ENCODE results near the gene FRMPD4.

Gene FRMPD4

GRCh38 chrX:12685541-12685940 lies 547.3 kb downstream of the FRMPD4 start:
- FAIRE-seq: peak; percentile 48

GRCh38 chrX:12686331-12686730 lies 548.1 kb downstream of the FRMPD4 start:
- FAIRE-seq: no peak

- no peak for FAIRE-seq
These were observed 552.4 kb downstream of the FRMPD4 start for GRCh38 chrX:12690646-12691045.

GRCh38 chrX:12693754-12694153 lies 555.5 kb downstream of the FRMPD4 start:
- FAIRE-seq: no peak

- no peak for FAIRE-seq
These were observed 562.5 kb downstream of the FRMPD4 start for GRCh38 chrX:12700745-12701144.

- FAIRE-seq: no peak
These were observed 563.4 kb downstream of the FRMPD4 start for GRCh38 chrX:12701628-12702027.

- no peak for FAIRE-seq
These were observed 564.3 kb downstream of the FRMPD4 start for GRCh38 chrX:12702509-12703091.

GRCh38 chrX:12704706-12705105 lies 566.4 kb downstream of the FRMPD4 start:
- no peak for FAIRE-seq

- no peak for FAIRE-seq
These were observed 570.8 kb downstream of the FRMPD4 start for GRCh38 chrX:12709047-12709446.

- FAIRE-seq: no peak
These were observed 573.3 kb downstream of the FRMPD4 start for GRCh38 chrX:12711435-12712040.

GRCh38 chrX:12716574-12716973 lies 578.3 kb downstream of the FRMPD4 start:
- no peak for FAIRE-seq

GRCh38 chrX:12719837-12720236 lies 581.6 kb downstream of the FRMPD4 start:
- no peak for FAIRE-seq

- no peak for FAIRE-seq
These were observed 582.8 kb downstream of the FRMPD4 start for GRCh38 chrX:12721042-12721441.

GRCh38 chrX:12722314-12722713 lies 584.0 kb downstream of the FRMPD4 start:
- no peak for FAIRE-seq

- no peak for FAIRE-seq
These were observed 603.1 kb downstream of the FRMPD4 start for GRCh38 chrX:12741416-12741815.

- no peak for FAIRE-seq
These were observed 609.2 kb downstream of the FRMPD4 start for GRCh38 chrX:12747433-12747832.

- no peak for FAIRE-seq
These were observed 613.6 kb downstream of the FRMPD4 start for GRCh38 chrX:12751887-12752286.

GRCh38 chrX:12753366-12753765 lies 615.1 kb downstream of the FRMPD4 start:
- no peak for FAIRE-seq

GRCh38 chrX:12758291-12758690 lies 620.0 kb downstream of the FRMPD4 start:
- FAIRE-seq: no peak

GRCh38 chrX:12767856-12768255 lies 629.6 kb downstream of the FRMPD4 start:
- no peak for FAIRE-seq

GRCh38 chrX:12768491-12768890 lies 630.2 kb downstream of the FRMPD4 start:
- FAIRE-seq: no peak

GRCh38 chrX:12770440-12770839 lies 632.2 kb downstream of the FRMPD4 start:
- peak; percentile 92 for FAIRE-seq

- no peak for FAIRE-seq
These were observed 633.3 kb downstream of the FRMPD4 start for GRCh38 chrX:12771445-12772069.

Measured in endometrium (tissue), 2 donors.